Measurements from ENCODE around the gene C8G. TPM values are rescaled to one million over a fixed set of nuclear protein-coding genes. Genes with fewer than 3 reads are reported as not detected.
A peak's percentile ranks its signal among the peaks of the same experiment; 100 is the strongest.

The C8G gene
- total RNA-seq, 1 donor from 2014 or later = 110 TPM

- DNase-seq (ENCODE audit: low spot score) = no peak
These were observed 37.4 kb downstream of the C8G start, which contains the start of gene LCNL1 for GRCh38 chr9:136982232-136983051. LCNL1 (plus strand) TSS chr9:136982993; CDS start chr9:136983587, 594 bp downstream.

GRCh38 chr9:136983167-136983566, 38.1 kb downstream of the C8G start:
- no peak for DNase-seq (ENCODE audit: low spot score)

GRCh38 chr9:136983656-136984314, 38.7 kb downstream of the C8G start:
- DNase-seq (ENCODE audit: low spot score) = no peak

GRCh38 chr9:136984464-136985026, 39.5 kb downstream of the C8G start:
- DNase-seq (ENCODE audit: low spot score) = no peak

- DNase-seq (ENCODE audit: low spot score) = no peak
These were observed 40.1 kb downstream of the C8G start for GRCh38 chr9:136985027-136985602.

GRCh38 chr9:136985853-136986252, 40.8 kb downstream of the C8G start:
- DNase-seq (ENCODE audit: low spot score) = no peak

- no peak for DNase-seq (ENCODE audit: low spot score)
These were observed 43.8 kb downstream of the C8G start for GRCh38 chr9:136988872-136989271.

GRCh38 chr9:136990242-136990911, 45.3 kb downstream of the C8G start:
- no peak for DNase-seq (ENCODE audit: low spot score)

GRCh38 chr9:136991993-136992818, 47.2 kb downstream of the C8G start, which contains the start of gene PAXX:
PAXX (plus strand) TSS chr9:136992422; CDS start chr9:136992444, 22 bp downstream.
- DNase-seq (ENCODE audit: low spot score) = peak; percentile 94

GRCh38 chr9:136992819-136993369, 47.9 kb downstream of the C8G start:
- no peak for DNase-seq (ENCODE audit: low spot score)

GRCh38 chr9:136994180-136994887, 49.3 kb downstream of the C8G start:
- DNase-seq (ENCODE audit: low spot score) = no peak

- DNase-seq (ENCODE audit: low spot score) = no peak
These were observed 49.8 kb downstream of the C8G start for GRCh38 chr9:136994888-136995230.

GRCh38 chr9:136995362-136995761, 50.3 kb downstream of the C8G start:
- no peak for DNase-seq (ENCODE audit: low spot score)

- no peak for DNase-seq (ENCODE audit: low spot score)
These were observed 50.8 kb downstream of the C8G start for GRCh38 chr9:136995772-136996311.

Other genes starting within 250 kb of the C8G start
- 8.8 TPM for gene DIPK1B, start 232.7 kb upstream of the C8G start, total RNA-seq
- gene LCN10, start 202.3 kb upstream of the C8G start, total RNA-seq = 11.4 TPM
- gene LCN6, start 196.7 kb upstream of the C8G start, total RNA-seq = 12.8 TPM
- gene LCN8, start 187.0 kb upstream of the C8G start, total RNA-seq = not detected
- gene LCN15, start 180.7 kb upstream of the C8G start, total RNA-seq = not detected
- gene TMEM141, start 153.9 kb upstream of the C8G start, total RNA-seq = 81.3 TPM
- gene CCDC183, start 148.9 kb upstream of the C8G start, total RNA-seq = 2.3 TPM
- gene RABL6, start 137.3 kb upstream of the C8G start, total RNA-seq = 91.0 TPM
- gene AJM1, start 102.8 kb upstream of the C8G start, total RNA-seq = 19.4 TPM
- gene PHPT1, start 95.8 kb upstream of the C8G start, total RNA-seq = 150 TPM
- gene MAMDC4, start 92.9 kb upstream of the C8G start, total RNA-seq = 38.6 TPM
- gene EDF1, start 78.9 kb upstream of the C8G start, total RNA-seq = 342 TPM
- 19.6 TPM for gene TRAF2, start 58.7 kb upstream of the C8G start, total RNA-seq
- 144 TPM for gene FBXW5, start 505 bp upstream of the C8G start, total RNA-seq
- 10.0 TPM for gene LCN12, start 7.0 kb downstream of the C8G start, total RNA-seq
- 481 TPM for gene PTGDS, start 32.3 kb downstream of the C8G start, total RNA-seq
- 0.92 TPM for gene LCNL1, start 37.8 kb downstream of the C8G start, total RNA-seq
- gene PAXX, start 47.2 kb downstream of the C8G start, total RNA-seq = 51.2 TPM
- 2.2 TPM for gene CLIC3, start 51.3 kb downstream of the C8G start, total RNA-seq
- 298 TPM for gene ABCA2, start 83.0 kb downstream of the C8G start, total RNA-seq
- 0.26 TPM for gene FUT7, start 86.8 kb downstream of the C8G start, total RNA-seq
- 376 TPM for gene NPDC1, start 100.9 kb downstream of the C8G start, total RNA-seq
- 41.1 TPM for gene ENTPD2, start 108.8 kb downstream of the C8G start, total RNA-seq
- gene SAPCD2, start 125.3 kb downstream of the C8G start, total RNA-seq = 2.4 TPM
- 10.5 TPM for gene UAP1L1, start 132.3 kb downstream of the C8G start, total RNA-seq
- 59.8 TPM for gene MAN1B1, start 141.7 kb downstream of the C8G start, total RNA-seq
- 199 TPM for gene DPP7, start 169.5 kb downstream of the C8G start, total RNA-seq
- 0.83 TPM for gene GRIN1, start 193.9 kb downstream of the C8G start, total RNA-seq
- 0.43 TPM for gene LRRC26, start 224.8 kb downstream of the C8G start, total RNA-seq
- not detected for gene TMEM210, start 226.8 kb downstream of the C8G start, total RNA-seq
- gene ANAPC2, start 243.3 kb downstream of the C8G start, total RNA-seq = 64.6 TPM
- gene SSNA1, start 243.4 kb downstream of the C8G start, total RNA-seq = 65.7 TPM